Right ventricle myocardium superior (tissue), 1 donor: ENCODE measurements around the gene LRRC72. TPM values are rescaled to one million over a fixed set of nuclear protein-coding genes. Genes with fewer than 3 reads are reported as not detected.
"Not testable (repeated sequence)": the region's sequence is repeated elsewhere in the genome, so short reads cannot be mapped to it uniquely, and the experiment has no call there.

Experiments used
- ATAC-seq: fragments of 200-7000 bp; cut with Tn5 transposase; one replicate; pipeline ENCODE4 v1.9.1; 2020; ENCODE audit warnings: mild to moderate bottlenecking; ENCODE audit not compliant: poor library complexity
- DNase-seq: peaks from one replicate; pipeline ENCODE4 v3.0.0-alpha.2; 2020
- intact Hi-C: fragments of 100-400 bp; cut with DNase I; formaldehyde crosslinking; loops from one replicate; pipeline ENCODE4 v1.11.2; 2022
- total RNA-seq: library from RNA; stranded (reverse); fragmentation: NEBNext Ultra II Directional; extraction: Animal tissue kit (Norgen Biotek cat#: 25700); gene quantifications from one replicate; pipeline ENCODE4 v1.2.1, GENCODE V29; 2021
- donor health status: DM: no; HTN: yes; CAD: no; lungs with severe emphysema.

Gene LRRC72
- total RNA-seq, 1 donor from 2014 or later = not detected

GRCh38 chr7:16562456-16563220, 36.0 kb downstream of the LRRC72 start:
- ATAC-seq = no peak
- DNase-seq = no peak
- intact Hi-C loops = loop anchor here (5.0 to 10.0 kb wide), 2 partner anchors 130 to 448 kb away; no protein-coding TSS in a partner anchor

DNA sequence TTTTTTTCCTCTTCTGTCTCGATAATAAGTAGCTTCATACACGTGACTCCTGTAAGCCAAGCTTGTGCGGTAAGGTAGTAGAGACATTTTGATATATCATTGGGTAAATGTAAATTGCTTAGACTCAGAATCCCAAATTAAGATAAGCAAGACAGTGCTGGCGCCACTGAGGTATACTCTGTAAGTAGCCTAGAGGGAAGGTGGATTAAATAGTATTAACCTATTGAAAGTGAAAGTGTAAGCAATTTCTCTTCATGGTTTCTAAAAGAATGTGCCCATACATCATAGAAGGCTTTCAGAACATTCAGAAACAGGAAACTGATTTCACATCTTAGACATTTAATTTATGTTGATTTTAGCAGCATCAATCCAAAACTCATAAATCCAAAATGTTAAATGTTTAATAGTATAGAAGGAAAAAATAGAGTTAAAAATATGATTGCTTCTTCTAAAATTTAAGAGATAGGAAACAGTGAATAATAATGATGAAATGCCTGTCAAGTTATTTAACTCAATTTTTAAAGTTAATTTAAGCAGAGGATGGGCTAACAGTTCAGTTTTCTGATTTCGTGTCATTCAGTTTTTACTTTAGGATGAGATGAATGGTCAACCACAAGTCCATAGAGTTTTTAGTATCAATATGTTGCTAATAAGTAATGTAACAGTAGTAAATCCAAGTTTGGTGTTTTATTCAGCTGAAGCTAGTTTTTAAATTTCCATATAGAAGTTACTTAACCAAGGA, 36.8 kb downstream of the LRRC72 start:
- DNase-seq = no peak
- intact Hi-C loops = loop anchor here (5.0 to 10.0 kb wide), 2 partner anchors 131 to 449 kb away; no protein-coding TSS in a partner anchor
- ATAC-seq = no peak

- intact Hi-C loops = loop anchor here (5.0 to 10.0 kb wide), 2 partner anchors 132 to 449 kb away; no protein-coding TSS in a partner anchor
- DNase-seq (no peak), ATAC-seq (no peak)
These were observed 37.4 kb downstream of the LRRC72 start for GRCh38 chr7:16564023-16564380.

DNA sequence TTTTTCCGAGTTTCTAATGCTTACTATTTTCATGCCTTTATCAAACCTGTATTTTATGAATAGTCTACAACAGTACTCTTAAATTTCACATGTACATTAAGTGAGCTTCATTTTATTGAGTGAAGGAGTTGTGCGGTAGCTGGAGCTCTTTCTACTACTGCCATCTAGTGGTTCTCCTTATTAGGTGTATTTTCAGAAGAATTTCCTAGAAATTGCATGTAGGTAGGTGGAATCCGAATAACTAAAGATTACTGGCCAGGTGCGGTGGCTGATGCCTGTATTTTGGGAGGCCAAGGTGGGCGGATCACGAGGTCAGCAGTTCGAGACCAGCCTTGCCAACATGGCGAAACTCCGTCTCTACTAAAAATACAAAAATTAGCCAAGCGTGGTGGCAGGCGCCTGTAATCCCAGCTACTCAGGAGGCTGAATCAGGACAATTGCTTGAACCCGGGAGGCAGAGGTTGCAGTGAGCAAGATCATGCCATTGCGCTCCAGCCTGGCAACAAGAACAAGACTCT, 38.3 kb downstream of the LRRC72 start:
- ATAC-seq = peak; percentile 74
- intact Hi-C loops = loop anchor here (5.0 to 10.0 kb wide), 3 partner anchors 133 to 488 kb away; no protein-coding TSS in a partner anchor
- no peak for DNase-seq

DNA sequence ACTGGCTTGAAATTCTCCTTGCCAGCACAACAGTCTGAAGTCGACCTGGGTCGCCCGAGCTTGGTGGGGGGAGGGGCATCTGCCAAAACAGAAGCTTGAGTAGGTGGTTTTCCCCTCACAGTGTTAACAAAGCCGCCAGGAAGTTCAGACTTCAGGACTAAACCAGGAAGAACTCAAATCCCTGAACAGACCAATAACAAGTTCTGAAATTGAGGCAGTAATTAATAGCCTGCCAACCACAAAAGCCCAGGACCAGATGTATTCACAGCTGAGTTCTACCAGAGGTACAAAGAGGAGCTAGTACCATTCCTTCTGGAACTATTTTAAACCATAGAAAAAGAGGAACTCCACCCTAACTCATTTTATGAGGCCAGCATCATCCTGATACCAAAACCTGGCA, 45.3 kb downstream of the LRRC72 start:
- DNase-seq (no peak), ATAC-seq (no peak)
- intact Hi-C loops = no loop called here

DNA sequence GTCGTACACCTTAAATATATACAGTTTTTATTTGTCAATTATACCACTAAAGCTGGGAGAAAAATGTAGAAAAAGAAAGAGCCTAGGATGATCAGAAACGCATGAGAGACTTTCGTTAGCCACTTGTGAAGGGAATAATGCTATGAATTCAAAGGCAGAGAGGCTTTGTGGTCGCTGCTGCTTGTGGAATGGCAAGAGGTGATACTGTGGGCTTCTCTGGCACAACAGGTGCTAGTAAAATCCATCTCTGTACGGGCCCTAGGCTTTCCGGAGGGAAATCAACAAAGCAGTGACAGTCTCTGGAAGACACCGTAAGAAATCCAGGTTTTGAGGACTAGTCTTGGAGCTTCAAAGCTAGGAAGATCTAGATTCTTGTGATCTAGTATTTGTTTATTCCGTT, 52.6 kb downstream of the LRRC72 start:
- DNase-seq = no peak
- intact Hi-C loops = no loop called here
- no peak for ATAC-seq

- DNase-seq (no peak), ATAC-seq (no peak)
- intact Hi-C loops = no loop called here
These were observed 54.7 kb downstream of the LRRC72 start for GRCh38 chr7:16581286-16581685.

DNA sequence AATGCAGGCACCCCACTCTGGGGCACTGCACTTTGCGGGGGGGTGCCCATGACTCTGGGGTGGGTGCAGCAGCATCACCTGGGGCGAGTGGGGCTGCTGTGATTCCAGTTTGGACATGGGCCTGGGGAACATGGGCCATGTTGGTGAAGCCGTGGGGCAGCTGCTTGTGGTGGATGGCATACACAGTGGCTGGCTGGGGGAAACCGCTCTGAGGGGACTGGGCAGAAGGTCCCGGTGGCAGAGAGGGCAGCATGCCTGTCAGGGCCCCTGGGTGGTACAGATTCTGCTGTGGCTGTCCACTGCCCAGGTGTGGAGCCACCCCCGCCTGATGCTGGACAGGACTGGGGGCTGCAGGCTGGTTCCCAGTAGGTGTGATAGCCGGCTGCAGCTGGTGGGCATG, 57.2 kb downstream of the LRRC72 start:
- intact Hi-C loops = no loop called here
- DNase-seq (no peak), ATAC-seq (no peak)

GRCh38 chr7:16585540-16585939, 58.9 kb downstream of the LRRC72 start:
- intact Hi-C loops = no loop called here
- no peak for ATAC-seq
- DNase-seq = peak; percentile 46

GRCh38 chr7:16586081-16586874, 59.7 kb downstream of the LRRC72 start:
- intact Hi-C loops = no loop called here
- ATAC-seq = peak; percentile 23
- peak; percentile 51 for DNase-seq

DNA sequence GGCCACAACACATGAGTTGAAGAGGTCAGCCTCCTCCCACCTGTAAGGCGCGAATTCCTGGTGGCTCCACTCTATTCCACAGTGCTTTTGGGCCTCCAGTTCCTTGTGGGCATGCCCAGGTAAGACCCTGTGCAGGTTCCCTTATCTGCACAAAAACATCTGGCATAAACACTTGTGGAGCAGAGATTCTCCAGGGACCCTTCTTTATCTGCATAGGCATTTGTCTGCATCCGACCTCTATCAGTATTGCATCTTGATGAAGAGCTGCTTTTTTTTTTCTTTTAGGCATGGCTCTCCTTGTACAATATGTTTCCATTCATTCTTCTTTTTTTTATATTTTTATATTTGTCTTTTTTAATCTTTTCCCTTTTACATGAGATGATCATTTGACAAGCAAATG, 60.5 kb downstream of the LRRC72 start:
- intact Hi-C loops = no loop called here
- ATAC-seq (no peak), DNase-seq (no peak)

- intact Hi-C loops = no loop called here
- DNase-seq = no peak
- peak; percentile 87 for ATAC-seq
These were observed 61.2 kb downstream of the LRRC72 start for GRCh38 chr7:16587790-16588189.

DNA sequence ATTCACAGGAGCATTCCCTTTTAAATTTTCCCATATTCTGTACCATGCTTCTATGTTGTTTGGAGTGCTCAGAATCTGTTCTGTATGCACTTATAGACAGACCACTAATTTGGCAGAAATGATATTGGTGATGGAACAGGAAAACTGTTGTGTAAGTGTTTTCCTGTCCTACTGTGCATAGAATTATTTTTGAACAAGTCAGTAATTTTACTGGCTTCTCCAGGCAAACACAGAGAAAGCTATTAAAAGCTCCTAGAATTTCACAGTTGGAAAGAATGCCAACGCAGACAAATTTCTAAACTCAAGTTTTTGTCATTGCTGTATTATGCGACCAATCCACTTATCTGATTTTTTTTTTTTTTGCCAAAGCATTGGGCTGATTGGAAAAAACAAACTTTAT, 63.3 kb downstream of the LRRC72 start:
- DNase-seq (no peak), ATAC-seq (no peak)
- intact Hi-C loops = no loop called here

GRCh38 chr7:16590424-16590823, 63.8 kb downstream of the LRRC72 start:
- DNase-seq = no peak
- intact Hi-C loops = no loop called here
- no peak for ATAC-seq

GRCh38 chr7:16592395-16592794, 65.8 kb downstream of the LRRC72 start:
- intact Hi-C loops = no loop called here
- DNase-seq (no peak), ATAC-seq (no peak)

DNA sequence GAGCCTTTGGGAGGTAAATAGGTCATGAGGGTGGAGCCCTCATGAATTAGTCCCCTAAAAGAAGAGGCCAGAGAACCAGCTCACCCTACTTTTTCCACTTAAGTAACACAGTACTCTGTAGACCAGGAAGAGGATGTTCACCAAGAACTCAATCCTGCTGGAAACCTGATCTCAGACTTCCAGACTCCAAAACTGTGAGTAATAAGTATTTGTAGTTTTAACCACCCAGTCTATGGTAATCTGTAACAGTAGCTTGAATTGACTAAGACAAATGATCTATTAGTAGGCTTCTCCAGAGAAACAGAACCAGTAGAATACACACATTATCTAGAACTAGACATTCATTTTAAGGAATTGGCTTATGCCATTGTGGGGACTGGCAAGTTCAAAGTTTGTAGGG, 67.4 kb downstream of the LRRC72 start:
- no peak for ATAC-seq
- no peak for DNase-seq
- intact Hi-C loops = no loop called here

DNA sequence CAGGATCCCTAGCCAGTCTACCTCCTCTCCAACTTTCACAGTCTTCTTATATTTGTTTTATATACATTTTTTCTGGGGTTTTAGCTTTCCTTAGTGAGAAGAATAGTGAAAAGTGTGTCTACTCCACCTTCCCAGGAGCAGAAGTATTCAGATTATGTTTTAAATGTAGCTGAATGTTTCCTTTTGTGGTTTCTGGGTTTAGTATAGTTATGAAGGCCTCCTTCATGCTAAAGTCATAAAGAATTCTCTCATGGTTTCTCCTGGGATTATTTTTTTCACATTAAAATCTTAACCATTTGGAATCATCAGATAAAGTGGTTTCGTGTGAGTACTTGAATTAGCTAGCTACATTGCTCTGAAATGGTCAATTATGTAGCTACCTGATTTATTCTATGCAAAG, 68.1 kb downstream of the LRRC72 start:
- intact Hi-C loops = no loop called here
- no peak for ATAC-seq
- DNase-seq = no peak

- ATAC-seq, DNase-seq, intact Hi-C loops: not testable (repeated sequence)
These were observed 69.0 kb downstream of the LRRC72 start for GRCh38 chr7:16595596-16595995.

DNA sequence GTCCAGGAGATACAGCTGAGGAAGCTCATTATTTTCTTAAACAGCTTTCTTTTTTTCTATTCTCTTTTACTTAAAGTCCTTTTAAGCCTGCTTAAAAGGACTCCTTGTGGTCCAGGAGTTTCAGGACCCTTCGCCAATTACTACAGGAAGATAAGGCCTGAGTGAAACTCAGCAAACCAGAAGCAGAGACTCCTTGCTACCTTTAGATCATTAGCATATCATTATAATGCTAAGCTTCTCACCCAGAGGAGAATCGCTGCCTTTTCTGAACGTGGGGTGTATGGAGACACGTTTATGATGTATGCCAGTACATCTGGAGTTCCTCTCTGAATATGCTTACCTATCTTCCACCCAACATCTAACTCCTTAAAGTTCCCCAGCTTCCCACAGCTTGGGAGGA, 71.4 kb downstream of the LRRC72 start:
- no peak for ATAC-seq
- intact Hi-C loops = no loop called here
- DNase-seq = no peak
